HG03575 (cell line): Measurements from ENCODE around the gene LNPEP.
"Not testable (repeated sequence)": the region's sequence is repeated elsewhere in the genome, so short reads cannot be mapped to it uniquely, and the experiment has no call there.

Source experiments
- ATAC-seq: cut with Tn5 transposase; IDR thresholded peaks from one replicate; pipeline ENCODE4 v1.9.1; 2021; ENCODE audit not compliant: unreplicated experiment, insufficient number of reproducible peaks, low FRiP score; ENCODE audit errors: extremely low read depth

The LNPEP gene

DNA sequence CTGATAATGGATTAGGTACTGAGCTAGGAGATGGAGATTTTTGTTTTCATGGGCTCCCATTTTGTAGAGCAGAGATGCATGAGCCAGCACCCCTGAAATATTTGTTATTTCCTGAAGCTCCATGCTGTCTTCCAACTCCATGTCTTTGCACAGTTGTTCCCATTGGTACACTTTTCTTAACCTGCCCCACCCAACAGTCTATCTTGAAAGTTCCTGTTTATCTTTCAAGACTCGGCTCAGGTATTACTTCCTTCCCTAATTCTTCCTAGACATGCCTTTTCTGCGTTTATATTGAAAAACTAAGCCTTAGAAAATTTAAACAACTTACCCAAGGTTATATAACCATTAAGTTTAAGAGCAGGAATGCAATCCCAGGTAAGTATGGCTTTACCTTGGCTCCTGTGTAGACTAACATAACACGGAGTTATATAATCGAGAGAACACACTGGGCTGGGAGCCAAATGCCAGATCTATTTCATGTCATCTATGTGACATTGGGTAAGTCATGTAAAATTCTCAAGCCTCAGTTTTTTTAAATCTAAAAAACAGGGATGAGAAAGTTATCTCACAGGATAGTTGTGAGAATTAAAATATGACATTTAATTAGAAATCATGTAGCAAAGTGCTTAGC, 139.1 kb downstream of the LNPEP start:
- ATAC-seq: no peak

DNA sequence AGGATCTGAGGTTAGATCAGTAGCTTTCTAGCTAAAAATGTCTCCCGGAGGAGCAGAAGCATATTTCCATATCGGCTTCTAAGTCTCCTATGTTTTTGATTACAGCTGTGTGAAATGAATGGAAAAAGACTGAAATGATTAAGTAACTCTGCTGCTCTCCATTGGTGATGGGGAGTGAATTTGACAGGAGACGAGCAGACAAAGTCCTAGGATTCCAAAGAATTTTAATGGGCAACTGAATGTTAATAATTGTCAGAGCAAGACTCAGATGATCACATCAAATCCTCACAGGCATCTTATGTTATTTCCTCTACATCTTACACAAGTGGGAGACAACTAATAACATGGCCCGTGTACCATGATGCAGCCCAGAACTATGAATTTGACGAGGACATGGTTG, 139.8 kb downstream of the LNPEP start:
- ATAC-seq: no peak

DNA sequence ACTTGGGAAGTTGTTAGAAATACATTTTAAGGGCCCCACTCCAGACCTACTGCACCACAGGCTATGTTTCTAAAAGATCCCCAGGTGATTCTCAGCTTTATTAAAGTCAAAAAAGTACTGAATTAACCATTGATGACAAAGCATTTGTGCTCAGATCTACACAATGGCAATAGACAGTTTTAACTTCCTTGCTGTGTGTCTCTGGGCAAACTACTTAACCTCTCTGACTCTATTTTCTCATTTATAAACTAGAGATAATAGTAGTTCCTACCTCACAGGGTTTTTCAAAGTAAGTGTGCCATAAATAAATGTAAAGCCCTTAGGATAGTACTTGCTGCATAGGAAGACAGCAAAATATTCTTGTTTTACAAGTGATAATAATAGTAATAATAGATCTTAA, 140.2 kb downstream of the LNPEP start:
- ATAC-seq: no peak

DNA sequence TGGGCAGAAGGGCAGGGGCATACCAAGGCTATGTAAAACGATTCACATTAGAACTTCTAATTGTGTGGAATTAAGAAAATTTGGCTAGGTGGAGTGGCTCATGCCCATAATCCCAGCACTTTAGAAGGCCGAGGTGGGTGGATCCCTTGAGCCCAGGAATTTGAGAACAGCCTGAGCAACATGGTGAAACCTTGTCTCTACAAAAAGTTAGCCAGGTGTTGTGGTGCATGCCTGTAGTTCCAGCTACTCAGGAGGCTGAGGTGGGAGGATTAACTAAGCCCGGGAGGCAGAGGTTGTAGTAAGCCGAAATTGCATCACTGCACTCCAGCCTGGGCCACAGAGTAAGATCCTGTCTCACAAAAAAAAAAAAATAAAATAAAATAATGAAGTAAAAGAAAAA, 141.4 kb downstream of the LNPEP start:
- no peak for ATAC-seq

GRCh38 chr5:97078958-97079743, 143.3 kb downstream of the LNPEP start:
- no peak for ATAC-seq

DNA sequence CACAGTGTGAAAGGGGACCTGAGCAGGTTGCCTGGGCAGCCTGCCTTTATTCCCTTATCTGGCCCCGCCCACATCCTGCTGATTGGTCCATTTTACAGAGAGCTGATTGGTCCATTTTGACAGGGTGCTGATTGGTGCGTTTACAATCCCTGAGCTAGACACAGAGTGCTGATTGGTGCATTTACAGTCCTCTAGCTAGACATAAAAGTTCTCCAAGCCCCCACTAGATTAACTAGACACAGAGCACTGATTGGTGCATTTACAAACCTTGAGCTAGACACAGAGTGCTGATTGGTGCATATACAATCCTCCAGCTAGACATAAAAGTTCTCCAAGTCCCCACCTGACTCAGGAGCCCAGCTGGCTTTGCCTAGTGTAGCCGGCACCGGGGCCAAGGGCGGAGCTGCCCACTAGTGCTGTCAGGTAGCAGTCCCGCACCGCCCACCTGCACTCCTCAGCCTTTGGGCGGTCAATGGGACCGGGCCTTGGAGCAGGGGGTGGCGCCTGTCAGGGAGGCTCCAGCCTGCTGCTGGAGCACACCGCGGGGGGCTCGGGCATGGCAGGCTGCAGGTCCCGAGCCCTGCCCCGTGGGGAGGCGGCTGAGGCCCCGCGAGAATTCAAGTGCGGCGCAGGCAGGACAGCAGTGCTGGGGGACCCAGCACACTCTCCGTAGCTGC, 149.0 kb downstream of the LNPEP start:
- ATAC-seq: not testable (repeated sequence)

GRCh38 chr5:97085459-97086181, 149.7 kb downstream of the LNPEP start:
- ATAC-seq: no peak
